Activated effector memory CD4-positive, alpha-beta T cell treated with Interleukin-2 at 50 U/mL for 16 hours (primary cell): ENCODE results near the gene WRNIP1.
A peak's percentile ranks its signal among the peaks of the same experiment; 100 is the strongest.

Experiments
- DNase-seq: peaks from one replicate; pipeline ENCODE4 v3.0.0-alpha.2; 2020

Gene WRNIP1

DNA sequence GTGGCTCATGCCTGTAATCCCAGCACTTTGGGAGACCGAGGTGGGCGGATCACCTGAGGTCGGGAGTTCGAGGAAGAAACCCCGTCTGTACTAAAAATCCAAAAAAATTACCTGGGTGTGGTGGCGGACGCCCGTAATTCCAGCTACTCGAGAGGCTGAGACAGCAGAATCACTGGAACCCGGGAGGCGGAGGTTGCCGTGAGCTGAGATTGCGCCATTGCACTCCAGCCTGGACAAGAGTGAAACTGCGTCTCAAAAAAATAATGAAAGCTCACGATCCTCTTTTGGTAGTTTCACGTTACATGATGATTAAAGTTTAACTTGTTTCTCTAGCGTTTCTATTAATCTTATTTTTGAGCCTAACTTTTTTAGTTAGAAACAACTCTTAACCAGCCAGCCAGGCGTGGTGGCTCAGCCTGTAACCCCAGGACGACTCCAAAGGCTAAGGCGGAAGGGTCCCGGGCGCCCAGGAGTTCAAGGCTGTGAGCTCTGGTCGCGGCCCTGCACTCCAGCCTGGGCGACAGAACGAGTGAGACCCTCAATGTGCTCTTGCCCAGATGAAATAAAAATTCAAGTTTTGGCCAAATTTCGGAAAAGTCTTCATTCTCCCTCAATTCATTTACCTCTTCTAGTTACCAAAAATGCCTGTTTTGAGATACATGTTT lies 1.2 kb upstream of the WRNIP1 start:
- no peak for DNase-seq

DNA sequence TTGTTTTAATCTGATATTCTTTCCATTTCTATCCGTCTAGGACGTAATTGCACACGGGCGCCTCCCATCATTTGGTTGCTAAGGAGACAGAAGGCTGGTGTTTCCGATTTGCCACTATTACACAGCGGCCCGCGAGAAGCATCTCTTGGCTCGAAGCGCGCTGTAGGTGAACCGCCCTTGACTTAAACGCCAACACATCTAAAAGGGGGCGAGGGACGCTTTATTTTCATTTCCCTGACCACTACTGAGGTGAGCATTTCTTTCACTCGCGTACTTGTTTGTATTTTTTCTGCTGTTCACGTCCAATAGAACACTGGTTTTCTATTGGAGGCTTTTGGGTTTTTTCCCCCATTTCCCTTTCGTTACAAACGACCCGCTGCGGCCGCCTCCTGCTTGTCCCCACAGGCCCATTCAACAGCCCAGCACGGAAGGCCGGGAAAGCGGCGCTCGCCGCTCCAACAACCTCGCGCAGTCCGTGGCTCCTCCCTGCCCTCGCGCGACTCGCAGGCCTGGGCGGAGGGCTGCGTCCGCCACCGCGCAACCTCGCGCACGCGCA lies 505 bp upstream of the WRNIP1 start:
- DNase-seq = peak; percentile 36

DNA sequence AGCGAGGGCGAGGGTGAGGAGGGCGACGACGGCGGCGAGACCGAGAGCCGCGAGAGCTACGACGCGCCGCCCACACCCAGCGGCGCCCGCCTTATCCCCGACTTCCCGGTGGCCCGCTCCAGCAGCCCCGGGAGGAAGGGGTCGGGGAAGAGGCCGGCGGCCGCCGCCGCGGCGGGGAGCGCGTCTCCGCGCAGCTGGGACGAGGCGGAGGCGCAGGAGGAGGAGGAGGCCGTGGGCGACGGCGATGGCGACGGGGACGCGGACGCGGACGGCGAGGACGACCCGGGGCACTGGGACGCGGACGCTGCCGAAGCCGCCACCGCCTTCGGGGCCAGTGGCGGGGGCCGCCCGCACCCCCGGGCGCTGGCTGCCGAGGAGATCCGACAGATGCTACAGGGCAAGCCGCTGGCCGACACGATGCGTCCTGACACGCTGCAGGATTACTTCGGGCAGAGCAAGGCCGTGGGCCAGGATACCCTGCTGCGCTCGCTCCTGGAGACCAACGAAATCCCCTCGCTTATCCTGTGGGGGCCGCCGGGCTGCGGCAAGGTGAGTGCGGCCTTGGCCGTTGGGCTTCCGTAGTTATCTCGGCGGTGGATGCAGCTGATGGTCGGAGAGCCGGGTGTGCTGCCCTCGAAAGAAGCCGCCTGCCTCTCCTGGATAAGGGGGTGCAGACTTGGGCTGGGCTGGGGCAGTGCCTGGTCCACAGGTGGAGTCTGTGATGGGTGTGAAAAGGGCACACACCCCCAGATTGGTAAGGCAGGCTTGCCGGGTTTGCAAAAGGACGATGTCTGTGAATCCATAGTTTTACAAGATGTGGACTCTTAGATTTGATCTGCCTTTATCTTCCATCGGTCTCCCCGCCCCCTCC lies 938 bp downstream of the WRNIP1 start:
- peak; percentile 13 for DNase-seq

DNA sequence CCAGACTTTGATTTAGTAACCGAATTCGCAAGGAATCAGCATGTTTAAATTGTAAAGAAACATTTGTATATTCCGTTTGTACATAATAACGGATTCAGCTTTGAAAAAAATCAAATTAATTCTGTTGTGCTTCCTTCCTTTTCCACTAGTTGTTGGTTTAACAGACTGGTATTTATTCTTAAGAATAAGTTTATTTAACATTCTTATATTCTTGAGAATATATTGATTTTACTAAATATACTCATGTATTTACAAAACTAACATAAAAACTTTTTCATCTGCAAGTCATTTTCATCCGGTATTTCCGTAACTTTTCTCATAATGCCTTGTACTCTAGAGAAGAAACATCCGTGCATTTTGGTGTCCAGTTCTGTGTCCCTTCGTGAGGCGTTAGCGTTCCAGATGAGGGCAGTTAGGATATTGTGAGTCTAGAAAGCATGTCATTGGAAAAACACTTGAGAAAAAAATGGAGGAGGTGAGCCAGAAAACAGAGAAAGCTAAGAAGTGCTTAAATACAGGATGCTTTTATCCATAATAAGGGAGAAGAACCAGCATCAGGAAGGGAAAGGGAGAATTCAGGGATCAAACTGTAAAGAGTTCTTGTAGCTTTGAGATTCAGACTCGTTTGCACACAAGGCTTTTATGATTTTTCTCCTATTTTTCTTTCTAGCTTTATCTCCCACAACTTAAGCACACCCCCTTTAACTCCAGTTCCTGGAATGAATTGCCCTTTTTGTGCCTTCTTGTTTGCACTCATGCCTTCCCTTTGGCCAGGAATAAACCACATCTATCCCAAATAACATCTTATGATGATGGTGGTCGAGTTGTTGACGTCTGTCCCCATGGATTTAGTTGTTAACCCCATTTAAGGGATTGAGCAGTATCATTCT lies 1.8 kb downstream of the WRNIP1 start:
- DNase-seq = no peak

- DNase-seq = no peak
These were observed 2.7 kb downstream of the WRNIP1 start for GRCh38 chr6:2767657-2768524.

GRCh38 chr6:2768696-2769095 lies 3.5 kb downstream of the WRNIP1 start:
- DNase-seq = no peak

GRCh38 chr6:2770171-2770570 lies 5.0 kb downstream of the WRNIP1 start:
- DNase-seq = no peak

GRCh38 chr6:2771079-2771478 lies 5.9 kb downstream of the WRNIP1 start:
- DNase-seq = no peak

DNA sequence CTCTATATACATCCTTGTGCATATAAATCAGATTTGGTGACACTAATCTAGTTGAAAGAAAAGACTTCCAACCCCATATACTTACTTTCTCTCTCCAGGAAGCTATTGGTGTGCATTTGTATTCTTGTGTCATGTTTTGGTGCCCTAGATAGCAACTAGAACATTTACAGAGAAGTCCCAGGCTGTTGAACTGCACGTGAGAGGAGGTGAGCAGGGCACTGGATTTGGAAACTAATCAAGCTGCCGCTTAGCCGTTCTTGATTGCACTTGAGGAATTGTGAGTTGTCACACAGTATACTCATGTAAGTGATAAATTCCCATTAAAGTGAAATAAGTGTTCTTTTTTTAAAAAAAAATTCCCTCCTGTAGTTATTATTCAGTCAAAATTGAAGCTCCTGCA lies 7.6 kb downstream of the WRNIP1 start:
- DNase-seq = no peak

- no peak for DNase-seq
These were observed 8.3 kb downstream of the WRNIP1 start for GRCh38 chr6:2773449-2773848.

- DNase-seq = no peak
These were observed 9.8 kb downstream of the WRNIP1 start for GRCh38 chr6:2775003-2775402.

GRCh38 chr6:2777249-2777648 lies 12.1 kb downstream of the WRNIP1 start:
- no peak for DNase-seq

- DNase-seq = no peak
These were observed 15.0 kb downstream of the WRNIP1 start for GRCh38 chr6:2780102-2780737.

GRCh38 chr6:2781685-2782355 lies 16.6 kb downstream of the WRNIP1 start:
- no peak for DNase-seq

GRCh38 chr6:2782356-2782708 lies 17.1 kb downstream of the WRNIP1 start:
- no peak for DNase-seq

GRCh38 chr6:2782825-2783187 lies 17.6 kb downstream of the WRNIP1 start:
- DNase-seq = no peak

DNA sequence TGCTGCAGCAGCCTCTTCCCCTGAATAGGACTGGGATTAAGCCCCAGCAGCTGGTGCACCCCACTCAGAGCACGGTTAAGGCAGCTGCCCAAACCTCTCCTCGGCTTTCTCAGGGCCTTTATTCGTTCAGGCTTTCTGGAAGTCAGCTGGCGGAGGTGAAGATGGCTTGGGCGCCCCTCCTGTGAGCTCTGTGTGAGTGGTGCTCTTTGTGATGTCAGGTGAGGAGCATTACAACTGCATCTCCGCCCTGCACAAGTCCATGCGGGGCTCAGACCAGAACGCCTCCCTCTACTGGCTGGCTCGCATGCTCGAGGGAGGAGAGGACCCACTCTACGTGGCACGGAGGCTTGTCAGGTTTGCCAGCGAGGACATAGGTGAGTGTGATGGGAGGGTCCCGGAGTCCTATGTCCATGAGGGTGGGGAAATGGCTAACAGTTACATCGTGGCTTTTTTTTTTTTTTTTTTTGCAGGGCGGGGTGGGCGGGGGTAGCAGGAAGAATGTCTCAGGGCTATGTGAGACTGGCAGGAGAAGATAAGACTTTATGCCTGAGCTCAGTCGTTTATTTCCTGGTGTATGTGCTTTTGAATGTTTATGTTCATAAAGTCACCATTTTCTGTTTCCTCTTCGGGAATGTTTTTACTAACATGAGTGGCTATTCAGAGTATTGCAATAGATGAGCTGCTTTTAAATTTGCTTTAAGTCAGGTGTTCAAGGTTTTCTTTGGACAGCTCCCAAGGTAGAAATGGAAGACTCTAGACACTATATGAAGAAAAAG lies 18.2 kb downstream of the WRNIP1 start:
- DNase-seq = no peak

DNA sequence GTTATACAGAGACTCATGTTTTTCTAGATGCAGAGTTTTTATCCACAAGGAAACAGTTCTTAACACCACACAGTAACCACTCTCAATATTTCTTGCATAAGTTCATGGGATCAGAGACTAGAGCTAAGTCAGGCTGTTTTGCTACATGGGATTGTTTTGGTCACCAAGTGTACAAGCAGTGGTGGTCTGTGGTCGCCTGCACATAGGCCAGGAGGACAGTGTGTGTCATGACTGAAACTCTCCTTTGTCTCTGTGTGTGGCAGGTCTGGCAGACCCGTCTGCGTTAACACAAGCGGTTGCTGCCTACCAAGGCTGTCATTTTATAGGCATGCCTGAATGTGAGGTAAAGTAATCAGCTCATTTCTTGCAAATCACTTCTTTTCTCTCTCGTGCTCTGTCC lies 18.9 kb downstream of the WRNIP1 start:
- DNase-seq = no peak

DNA sequence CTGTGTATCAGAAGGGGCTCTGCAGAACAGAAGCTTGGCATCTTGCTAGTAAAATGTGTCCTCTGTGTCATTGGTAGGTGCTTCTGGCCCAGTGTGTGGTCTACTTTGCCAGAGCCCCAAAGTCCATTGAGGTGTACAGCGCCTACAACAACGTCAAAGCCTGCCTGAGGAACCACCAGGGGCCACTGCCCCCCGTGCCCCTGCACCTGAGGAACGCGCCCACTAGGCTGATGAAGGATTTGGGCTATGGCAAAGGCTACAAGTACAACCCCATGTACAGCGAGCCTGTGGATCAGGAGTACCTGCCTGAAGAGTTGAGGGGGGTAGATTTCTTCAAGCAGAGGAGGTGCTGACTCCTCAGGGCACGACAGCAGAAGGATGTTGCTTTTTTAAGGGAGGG lies 19.7 kb downstream of the WRNIP1 start:
- DNase-seq = no peak

GRCh38 chr6:2786269-2786668 lies 21.1 kb downstream of the WRNIP1 start:
- no peak for DNase-seq
